ENCODE measurements around the gene SSH2.
"Not testable (repeated sequence)": the region's sequence is repeated elsewhere in the genome, so short reads cannot be mapped to it uniquely, and the experiment has no call there.

Gene SSH2

DNA sequence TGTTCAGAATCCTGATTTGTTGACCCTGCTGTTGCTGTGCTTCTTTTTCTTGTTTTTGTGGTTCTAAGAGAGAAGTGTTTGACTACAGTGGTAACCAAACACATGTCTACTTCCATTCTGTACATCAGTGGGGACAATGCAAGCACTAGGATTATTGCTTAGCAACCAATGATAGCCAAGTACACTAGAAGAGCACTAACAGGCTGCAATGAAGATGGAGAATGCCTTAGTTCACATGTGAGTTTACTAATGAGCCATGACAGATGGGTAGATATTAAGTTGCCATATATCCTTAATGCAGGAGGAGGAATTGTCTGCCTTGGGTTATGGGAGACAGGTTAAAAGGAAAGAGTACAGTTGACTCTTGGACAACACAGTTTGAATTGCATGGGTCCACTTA, 19.7 kb upstream of the SSH2 start:
- H3K36me3 ChIP-seq = no peaks in the 10 kb centered on the region
- H3K4me3 ChIP-seq (ENCODE audit: low read depth, low read length) = no peak overlapping the region
- H3K27ac ChIP-seq = no peak overlapping the region
- no peaks in the 10 kb centered on the region for H3K27me3 ChIP-seq (ENCODE audit: insufficient read depth, low read depth, severe bottlenecking)
- TF ChIP-seq, protein P1, sequence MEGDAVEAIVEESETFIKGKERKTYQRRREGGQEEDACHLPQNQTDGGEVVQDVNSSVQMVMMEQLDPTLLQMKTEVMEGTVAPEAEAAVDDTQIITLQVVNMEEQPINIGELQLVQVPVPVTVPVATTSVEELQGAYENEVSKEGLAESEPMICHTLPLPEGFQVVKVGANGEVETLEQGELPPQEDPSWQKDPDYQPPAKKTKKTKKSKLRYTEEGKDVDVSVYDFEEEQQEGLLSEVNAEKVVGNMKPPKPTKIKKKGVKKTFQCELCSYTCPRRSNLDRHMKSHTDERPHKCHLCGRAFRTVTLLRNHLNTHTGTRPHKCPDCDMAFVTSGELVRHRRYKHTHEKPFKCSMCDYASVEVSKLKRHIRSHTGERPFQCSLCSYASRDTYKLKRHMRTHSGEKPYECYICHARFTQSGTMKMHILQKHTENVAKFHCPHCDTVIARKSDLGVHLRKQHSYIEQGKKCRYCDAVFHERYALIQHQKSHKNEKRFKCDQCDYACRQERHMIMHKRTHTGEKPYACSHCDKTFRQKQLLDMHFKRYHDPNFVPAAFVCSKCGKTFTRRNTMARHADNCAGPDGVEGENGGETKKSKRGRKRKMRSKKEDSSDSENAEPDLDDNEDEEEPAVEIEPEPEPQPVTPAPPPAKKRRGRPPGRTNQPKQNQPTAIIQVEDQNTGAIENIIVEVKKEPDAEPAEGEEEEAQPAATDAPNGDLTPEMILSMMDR (IDR thresholded peaks at IDR 0.05; ENCODE audit: low read depth, low read length) = no peak
- DNase-seq = no peak
- H3K9me3 ChIP-seq (ENCODE audit: severe bottlenecking) = peaks cover 12% of the 10 kb centered on the region

DNA sequence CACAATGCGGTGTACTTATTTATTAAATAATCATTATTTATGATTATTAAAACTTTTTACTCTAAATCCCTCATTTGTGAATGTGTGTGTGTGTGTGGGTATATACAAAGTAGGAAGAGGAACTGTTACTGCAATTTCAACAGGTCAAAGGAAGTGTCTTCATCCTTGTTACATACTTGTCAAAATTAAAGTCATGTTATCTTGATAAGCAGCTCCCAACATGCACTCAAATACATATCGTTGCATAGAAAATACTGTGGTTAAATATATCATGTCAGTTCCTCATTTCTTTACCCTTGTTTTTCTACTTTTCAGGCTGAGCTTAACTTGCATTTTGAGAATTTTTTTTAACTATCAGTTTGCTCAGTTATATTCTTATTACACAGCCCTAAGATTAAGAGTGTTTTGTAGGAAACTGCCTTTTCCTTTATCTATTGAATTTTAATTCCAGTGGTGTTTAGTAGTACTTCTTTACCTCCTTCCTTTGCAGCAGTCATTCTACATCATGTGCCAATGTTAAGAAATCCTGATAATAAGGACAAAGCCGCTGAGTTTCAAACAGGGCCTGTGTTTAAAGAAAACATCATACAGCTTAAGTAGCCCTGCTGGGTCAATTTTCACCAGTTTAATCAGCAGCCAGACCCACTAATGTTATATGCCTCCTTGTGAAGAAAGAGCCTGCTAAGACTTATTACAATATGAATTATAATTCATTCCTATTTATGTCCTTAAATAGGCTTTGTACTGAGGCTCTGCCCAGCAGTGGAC, 18.6 kb upstream of the SSH2 start:
- DNase-seq = no peak

DNA sequence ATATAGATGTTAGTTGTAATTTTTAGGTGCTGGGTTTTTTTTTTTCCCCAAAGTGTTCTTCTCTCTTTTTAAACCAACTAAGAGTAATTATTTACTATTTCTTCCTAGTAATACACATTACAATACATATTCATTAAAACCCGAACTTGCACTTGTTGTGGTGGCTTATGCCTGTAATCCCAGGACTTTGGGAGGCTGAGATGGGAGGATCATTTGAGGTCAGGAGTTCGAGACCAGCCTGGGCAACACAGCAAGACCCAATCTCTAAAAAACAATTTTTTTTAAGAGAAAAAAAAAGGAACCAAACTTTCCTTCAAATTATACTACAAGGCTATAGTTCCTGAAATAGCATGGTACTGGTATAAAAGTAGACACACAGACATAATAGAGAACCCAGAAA, 15.3 kb upstream of the SSH2 start:
- Histone ChIP-seq H3K4me3 (ENCODE audit: low read depth, low read length) (no peak overlapping the region), H3K36me3 (no peaks in the 10 kb centered on the region), H3K27ac (no peak overlapping the region), H3K27me3 (ENCODE audit: insufficient read depth, low read depth, severe bottlenecking) (no peaks in the 10 kb centered on the region), H3K9me3 (ENCODE audit: severe bottlenecking) (no peaks in the 10 kb centered on the region)
- TF ChIP-seq, protein P1 (IDR thresholded peaks at IDR 0.05; ENCODE audit: low read depth, low read length) = no peak
- no peak for DNase-seq

More for the DNA sequence above, 18.6 kb upstream of the SSH2 start:
- no peaks in the 10 kb centered on the region for H3K27me3 ChIP-seq (ENCODE audit: insufficient read depth, low read depth, severe bottlenecking)
- H3K9me3 ChIP-seq (ENCODE audit: severe bottlenecking) = peaks cover 2% of the 10 kb centered on the region
- TF ChIP-seq, protein P1 (IDR thresholded peaks at IDR 0.05; ENCODE audit: low read depth, low read length) = no peak
- no peak overlapping the region for H3K27ac ChIP-seq
- H3K36me3 ChIP-seq = no peaks in the 10 kb centered on the region
- H3K4me3 ChIP-seq (ENCODE audit: low read depth, low read length) = no peak overlapping the region

DNA sequence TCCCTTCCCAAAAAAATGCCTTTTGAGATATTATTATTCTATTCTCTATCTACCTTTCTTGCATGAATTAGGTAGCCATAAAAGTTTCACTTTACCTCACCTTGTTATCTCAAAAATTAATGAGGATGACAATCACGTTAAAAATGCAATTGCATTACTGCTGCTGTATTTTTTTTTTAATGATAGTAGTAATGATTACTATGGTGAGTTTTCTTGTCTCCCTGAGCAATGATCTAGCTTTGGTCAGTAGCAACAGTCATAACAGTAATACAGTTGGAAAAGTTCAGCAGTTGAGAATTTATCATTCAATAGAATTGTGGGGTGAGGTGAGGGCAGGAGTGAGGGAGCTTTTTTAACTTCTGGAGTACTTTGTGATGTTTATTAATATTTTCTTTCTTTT, 11.3 kb upstream of the SSH2 start, which contains the start of gene EFCAB5:
Gene EFCAB5 (plus strand): TSS at position 301 of the 400 bp plus-strand sequence. CDS start 163 bp downstream, outside the sequence.
- no peak within 1 kb of the TSS for H3K4me3 ChIP-seq (ENCODE audit: low read depth, low read length)
- TF ChIP-seq, protein P1 (IDR thresholded peaks at IDR 0.05; ENCODE audit: low read depth, low read length) = no peak
- no peaks in the 10 kb centered on the region for H3K36me3 ChIP-seq
- DNase-seq = no peak
- H3K27ac ChIP-seq = no peak within 1 kb of the TSS
- no peaks in the 10 kb centered on the region for H3K9me3 ChIP-seq (ENCODE audit: severe bottlenecking)
- H3K27me3 ChIP-seq (ENCODE audit: insufficient read depth, low read depth, severe bottlenecking) = no peaks in the 10 kb centered on the region

DNA sequence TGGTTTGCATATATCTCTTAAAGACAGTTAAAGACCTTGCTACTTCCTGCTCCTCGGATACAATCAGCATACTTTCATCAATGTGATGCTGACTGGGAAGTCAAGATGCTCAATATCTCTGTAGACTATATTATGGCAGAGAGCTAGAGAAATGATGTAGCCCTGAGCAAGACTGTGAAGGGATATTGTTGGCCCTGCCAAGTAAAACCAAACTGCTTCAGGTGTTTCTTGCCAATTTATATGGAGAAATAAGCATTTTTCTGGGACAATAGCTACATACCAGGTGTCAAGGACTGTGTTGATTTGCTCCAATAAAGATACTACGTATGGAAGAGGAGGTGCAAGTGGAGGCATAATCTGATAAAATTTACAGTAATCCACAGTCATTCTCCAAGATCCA, 6.7 kb upstream of the SSH2 start:
- H3K27me3 ChIP-seq (ENCODE audit: insufficient read depth, low read depth, severe bottlenecking) = no peaks in the 10 kb centered on the region
- peak overlapping the region; percentile 49 for H3K27ac ChIP-seq
- DNase-seq = no peak
- H3K36me3 ChIP-seq = no peaks in the 10 kb centered on the region
- H3K9me3 ChIP-seq (ENCODE audit: severe bottlenecking) = no peaks in the 10 kb centered on the region
- TF ChIP-seq, protein P1 (IDR thresholded peaks at IDR 0.05; ENCODE audit: low read depth, low read length) = no peak
- H3K4me3 ChIP-seq (ENCODE audit: low read depth, low read length) = no peak overlapping the region

DNA sequence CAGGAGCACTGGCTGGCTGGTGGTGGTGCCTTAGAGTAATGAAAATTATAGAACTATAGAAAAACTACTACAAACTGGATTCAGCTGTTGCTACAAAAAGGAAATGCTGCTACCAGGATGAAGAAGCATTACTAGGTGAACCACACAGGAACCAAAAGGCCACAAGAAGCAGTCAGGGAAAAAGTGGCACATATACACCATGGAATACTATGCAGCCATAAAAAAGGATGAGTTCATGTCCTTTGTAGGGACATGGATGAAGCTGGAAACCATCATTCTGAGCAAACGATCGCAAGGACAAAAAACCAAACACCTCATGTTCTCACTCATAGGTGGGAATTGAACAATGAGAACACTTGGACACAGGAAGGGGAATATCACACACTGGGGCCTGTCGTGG, 5.9 kb upstream of the SSH2 start:
- H3K27me3 ChIP-seq (ENCODE audit: insufficient read depth, low read depth, severe bottlenecking); H3K27ac ChIP-seq; H3K9me3 ChIP-seq (ENCODE audit: severe bottlenecking); H3K4me3 ChIP-seq (ENCODE audit: low read depth, low read length); DNase-seq; H3K36me3 ChIP-seq: not testable (repeated sequence)

All from WERI-Rb-1 (cell line).